Fibroblast of skin of left quadriceps (primary cell): Measurements from ENCODE around the gene SYNE1.
"Not testable (repeated sequence)": the region's sequence is repeated elsewhere in the genome, so short reads cannot be mapped to it uniquely, and the experiment has no call there.

Experiments
- DNase-seq, 2 experiments: peaks; one replicate each; pipeline ENCODE4 v3.0.0-alpha.2; 2013; ENCODE audit warnings: low read depth in 2 of 2

Gene SYNE1, protein sequence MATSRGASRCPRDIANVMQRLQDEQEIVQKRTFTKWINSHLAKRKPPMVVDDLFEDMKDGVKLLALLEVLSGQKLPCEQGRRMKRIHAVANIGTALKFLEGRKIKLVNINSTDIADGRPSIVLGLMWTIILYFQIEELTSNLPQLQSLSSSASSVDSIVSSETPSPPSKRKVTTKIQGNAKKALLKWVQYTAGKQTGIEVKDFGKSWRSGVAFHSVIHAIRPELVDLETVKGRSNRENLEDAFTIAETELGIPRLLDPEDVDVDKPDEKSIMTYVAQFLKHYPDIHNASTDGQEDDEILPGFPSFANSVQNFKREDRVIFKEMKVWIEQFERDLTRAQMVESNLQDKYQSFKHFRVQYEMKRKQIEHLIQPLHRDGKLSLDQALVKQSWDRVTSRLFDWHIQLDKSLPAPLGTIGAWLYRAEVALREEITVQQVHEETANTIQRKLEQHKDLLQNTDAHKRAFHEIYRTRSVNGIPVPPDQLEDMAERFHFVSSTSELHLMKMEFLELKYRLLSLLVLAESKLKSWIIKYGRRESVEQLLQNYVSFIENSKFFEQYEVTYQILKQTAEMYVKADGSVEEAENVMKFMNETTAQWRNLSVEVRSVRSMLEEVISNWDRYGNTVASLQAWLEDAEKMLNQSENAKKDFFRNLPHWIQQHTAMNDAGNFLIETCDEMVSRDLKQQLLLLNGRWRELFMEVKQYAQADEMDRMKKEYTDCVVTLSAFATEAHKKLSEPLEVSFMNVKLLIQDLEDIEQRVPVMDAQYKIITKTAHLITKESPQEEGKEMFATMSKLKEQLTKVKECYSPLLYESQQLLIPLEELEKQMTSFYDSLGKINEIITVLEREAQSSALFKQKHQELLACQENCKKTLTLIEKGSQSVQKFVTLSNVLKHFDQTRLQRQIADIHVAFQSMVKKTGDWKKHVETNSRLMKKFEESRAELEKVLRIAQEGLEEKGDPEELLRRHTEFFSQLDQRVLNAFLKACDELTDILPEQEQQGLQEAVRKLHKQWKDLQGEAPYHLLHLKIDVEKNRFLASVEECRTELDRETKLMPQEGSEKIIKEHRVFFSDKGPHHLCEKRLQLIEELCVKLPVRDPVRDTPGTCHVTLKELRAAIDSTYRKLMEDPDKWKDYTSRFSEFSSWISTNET (N-terminal part only)

DNA sequence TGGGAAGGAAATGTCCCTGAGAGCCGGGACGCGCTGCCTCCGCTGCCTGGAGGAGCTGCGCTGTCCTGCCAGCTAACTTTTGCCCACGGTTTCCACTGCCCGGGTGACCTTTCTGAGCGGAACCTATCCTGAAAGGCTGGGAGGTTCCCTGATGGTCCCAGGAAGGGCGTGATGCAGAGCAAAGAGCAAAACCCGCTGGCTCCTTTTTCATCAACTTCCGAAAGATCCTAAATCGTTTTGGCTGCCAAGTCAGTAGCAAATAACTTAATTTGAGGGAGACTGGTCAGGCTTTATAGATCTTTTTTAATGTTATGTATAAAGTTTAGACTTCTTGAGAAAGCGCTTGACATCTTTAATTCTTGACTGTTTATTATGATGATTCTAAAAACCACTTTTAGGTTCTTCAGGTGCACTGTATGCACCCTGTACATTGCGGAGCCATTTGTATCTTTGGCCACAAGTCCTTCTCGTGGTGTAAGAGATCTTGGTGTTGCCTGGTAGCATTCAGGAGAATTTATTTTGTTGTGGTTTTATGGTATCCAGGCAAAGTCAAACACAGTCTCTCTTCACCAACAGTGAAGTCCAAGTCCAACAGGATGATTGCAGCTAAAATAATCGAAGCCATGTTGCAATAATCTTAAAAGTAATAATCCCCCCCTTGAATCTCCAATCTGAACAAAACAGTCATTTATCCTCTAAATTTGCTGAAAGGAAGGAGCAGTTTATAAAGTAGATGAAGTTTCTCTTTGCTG, at the start of gene SYNE1:
Gene SYNE1 (minus strand): TSS at position 67 of the 752 bp plus-strand sequence. CDS start 9,031 bp downstream, outside the sequence.
- no peak for DNase-seq

- DNase-seq = no peak
Measured at GRCh38 chr6:152685819-152686218, 48.7 kb upstream of the SYNE1 start.

GRCh38 chr6:152682935-152683334, 45.8 kb upstream of the SYNE1 start:
- DNase-seq = not testable (repeated sequence)

DNA sequence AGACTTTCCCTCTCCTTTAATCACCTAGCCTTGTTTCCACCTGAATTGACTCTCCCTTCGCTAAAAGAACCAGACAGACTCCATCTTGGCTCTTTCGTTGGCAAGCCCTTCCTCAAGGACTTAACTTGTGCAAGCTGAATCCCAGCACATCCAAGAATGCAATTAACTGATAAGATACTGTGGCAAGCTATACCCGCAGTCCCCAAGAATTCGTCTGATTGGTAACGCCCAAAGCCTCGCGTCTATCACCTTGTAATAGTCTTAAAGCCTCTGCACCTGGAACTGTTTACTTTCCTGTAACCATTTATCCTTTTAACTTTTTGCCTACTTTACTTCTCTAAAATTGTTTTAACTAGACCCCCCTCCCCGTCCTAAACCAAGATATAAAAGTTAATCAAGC, 45.0 kb upstream of the SYNE1 start:
- DNase-seq = no peak

DNA sequence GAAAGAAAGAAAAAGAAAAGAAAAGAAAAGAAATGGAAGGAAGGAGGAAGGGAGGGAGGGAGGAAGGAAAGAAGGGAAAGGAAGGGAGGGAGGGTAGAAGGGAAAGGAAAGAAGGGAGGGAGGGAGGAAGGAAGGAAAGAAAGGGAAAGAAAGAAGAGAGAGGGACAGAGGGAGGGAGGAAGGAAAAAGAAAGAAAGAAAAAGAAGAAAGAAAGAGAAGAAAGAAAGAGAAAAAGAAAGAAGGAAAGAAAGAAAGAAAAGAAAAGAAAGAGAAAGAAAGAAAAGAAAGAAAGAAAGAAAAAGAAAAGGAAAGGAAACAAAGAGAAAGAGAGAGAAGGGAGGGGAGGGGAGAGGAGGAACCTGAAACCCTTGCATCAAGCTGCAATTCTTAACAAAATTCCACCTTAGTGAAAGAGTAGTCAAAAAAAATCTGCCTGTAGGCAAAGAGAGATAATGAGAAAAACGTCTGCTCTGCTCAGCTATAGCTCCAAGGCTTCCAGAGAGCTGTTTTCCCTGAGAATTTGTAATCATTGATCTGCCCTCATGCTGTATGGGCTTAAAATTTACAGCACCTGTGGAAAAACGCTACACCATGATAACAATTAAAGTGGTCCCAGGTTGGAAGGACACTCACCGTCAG, 43.8 kb upstream of the SYNE1 start:
- DNase-seq = no peak

DNA sequence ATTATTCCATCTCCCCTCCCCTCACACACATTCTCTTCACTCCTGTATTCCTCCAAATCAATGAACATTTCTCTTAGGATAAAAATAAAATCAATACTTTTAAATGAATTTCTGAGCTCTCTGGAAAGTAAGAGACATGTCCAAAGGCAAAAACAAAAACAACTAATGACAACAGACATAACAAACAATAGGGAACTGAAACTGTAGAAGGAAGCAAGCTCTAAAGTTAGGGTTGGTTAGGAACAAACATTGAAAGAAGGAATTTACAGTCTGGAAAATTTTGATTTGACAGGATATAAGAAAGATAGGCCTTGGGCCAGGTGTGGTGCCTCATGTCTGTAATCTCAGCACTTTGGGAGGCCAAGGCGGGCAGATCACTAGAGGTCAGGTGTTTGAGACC, 43.0 kb upstream of the SYNE1 start:
- DNase-seq = no peak

DNA sequence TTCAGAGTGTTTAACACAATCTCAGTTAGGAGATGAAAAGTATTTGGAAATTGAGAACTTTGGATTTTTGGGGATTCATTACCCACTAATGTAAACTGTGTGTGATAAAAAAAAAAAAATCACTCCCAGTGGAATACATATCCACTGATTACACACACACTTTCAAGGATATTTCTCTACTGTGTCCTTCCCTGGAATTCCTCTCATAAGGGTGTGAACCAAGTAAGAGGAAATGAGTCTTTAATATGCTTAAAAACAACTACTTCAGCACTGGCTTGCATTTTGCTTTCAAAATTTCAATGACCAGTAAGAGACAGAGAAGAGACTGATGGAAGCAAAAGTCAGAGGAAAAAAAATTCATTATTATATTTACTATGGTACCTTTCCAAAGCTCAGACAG, 36.1 kb upstream of the SYNE1 start:
- no peak for DNase-seq

- peak in 1 of 2 experiments; percentile 7 for DNase-seq
Measured at GRCh38 chr6:152671171-152671570, 34.0 kb upstream of the SYNE1 start.

DNA sequence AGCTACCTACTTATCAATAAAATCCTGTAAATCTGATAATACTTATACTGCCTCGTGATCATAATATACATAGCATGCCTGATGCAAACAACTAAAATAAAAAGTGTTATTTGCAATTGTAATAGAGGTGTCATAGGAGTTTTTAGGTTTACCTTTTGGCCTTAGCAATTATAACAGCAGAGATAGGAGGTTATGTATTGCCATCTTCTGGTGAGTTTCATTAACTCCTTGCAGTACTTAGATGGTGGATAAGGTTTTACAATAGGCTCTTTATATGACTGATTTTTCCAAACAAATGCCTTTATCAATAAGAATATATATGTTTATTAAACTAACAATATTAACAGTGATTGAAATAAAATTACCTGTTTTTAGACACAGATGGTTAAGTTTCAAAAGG, 32.7 kb upstream of the SYNE1 start:
- peak in 1 of 2 experiments; percentile 13 for DNase-seq

DNA sequence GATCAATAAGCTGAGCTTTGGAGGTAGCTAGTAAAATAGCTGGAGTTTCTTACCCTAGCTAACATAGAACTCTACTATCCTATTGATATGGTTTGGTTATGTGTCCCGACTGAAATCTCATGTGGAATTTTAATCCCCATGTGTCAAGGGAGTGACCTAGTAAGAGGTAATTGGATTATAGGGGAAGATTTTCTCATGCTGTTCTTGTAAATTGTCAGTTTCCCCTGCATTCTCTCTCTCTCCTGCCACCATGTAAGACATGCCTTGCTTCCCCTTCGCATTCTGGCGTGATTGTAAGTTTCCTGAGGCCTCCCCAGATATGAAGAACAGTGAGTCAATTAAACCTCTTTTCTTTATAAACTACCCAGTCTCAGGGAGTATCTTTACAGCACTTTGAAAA, 24.6 kb upstream of the SYNE1 start:
- DNase-seq = no peak

DNA sequence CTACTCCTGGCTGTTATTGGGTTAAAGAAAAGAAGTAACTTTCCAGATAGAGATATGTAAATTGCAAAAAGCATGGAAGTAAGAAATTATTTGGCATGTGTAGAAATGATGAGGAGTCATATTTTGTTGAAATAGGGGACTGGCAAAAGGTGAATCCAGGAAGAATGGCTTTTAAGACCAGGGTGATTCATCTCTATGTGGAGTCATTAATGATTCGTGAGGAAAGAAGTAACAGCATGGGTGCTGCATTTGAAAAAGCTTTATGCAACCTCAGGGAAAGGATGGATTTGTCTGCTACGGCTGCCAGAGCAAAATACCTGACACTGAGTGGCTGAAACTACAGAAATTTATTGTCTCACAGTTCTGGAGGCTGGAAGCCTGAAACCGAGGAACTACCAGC, 14.8 kb upstream of the SYNE1 start:
- DNase-seq = no peak

- DNase-seq = no peak
Measured at GRCh38 chr6:152648105-152648504, 10.9 kb upstream of the SYNE1 start.

DNA sequence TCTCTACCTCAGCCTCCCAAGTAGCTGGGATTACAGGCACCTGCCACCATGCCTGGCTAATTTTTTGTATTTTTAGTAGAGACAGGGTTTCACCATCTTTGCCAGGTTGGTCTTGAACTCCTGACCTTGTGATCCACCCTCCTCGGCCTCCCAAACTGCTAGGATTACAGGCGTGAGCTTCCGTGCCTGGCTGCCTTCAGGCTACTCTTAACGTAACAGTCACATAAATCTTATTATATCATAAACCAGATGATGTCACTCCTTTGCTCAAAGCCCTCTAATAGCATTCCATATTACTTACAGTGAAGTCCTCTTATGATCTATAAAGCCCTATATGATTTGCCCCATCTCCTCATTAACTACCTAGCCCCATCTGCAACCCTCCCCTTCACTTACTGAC, 9.6 kb upstream of the SYNE1 start:
- not testable (repeated sequence) for DNase-seq

GRCh38 chr6:152642578-152643375, 5.6 kb upstream of the SYNE1 start:
- DNase-seq = peak in 1 of 2 experiments; percentile 31

- peak in 1 of 2 experiments; percentile 1 for DNase-seq
Measured at GRCh38 chr6:152636609-152637295, 410 bp downstream of the SYNE1 start.

DNA sequence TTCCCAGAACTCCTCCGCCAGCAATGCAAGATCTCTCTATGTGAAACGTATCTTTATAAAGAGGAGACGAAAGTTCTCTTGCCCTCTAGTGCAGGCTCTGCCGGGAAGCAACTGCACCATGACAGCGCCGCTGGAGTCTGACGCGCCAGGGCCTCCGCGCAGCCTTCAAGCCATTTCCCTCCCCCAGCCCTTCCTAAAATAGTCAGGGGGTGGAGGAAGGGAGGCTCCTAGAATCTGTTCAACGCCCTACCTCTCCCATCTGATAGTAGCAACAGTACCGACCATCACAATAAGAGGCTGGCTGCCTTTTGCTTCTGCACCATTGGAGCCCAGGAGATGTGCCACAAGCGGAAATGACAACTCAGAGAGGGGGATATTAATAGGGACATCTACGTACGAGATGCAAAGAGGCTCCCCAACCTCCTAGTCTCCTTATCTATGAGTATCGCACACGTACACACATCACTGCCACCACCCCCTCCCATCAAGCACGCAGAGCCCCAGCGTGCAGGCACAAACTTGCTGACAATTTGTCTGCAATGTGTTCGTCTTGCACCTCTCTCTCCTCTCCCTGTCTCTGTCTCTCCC, 1.0 kb downstream of the SYNE1 start:
- peak in 1 of 2 experiments; percentile 13 for DNase-seq

- DNase-seq = no peak
Measured at GRCh38 chr6:152634773-152635172, 2.4 kb downstream of the SYNE1 start.

DNA sequence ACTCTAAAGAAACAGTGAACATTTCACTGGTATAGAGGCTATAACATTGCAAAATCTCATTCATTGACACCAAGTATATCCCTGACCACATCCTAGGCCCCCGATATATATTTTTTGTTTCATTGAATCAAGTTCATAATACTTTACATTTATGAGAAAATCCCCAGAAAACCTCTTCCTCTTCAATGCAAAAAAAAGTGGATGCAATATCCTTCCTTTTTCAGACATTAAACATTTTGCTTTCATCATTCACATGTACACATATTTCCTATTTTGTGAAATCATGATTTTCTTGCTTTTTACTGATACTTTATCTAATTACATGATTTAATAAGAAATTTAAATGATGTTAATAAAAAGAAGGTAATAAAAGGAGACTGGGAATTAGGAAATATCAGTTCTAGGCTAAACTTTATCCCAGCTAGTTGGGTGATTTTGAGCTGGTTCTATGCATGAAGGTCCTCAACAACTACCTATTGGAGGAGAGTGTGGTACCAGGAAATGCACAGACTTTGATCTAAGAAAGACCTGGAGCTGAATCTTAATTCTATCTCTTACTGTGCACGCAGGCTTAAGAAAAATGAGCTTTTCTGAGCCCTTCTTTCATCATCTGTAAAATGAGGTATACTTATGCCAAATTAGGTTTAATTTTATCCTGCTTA, 4.9 kb downstream of the SYNE1 start:
- no peak for DNase-seq

GRCh38 chr6:152631376-152631775, 5.8 kb downstream of the SYNE1 start:
- no peak for DNase-seq
